ENCODE results near the gene ATP9B.

ATP9B gene

DNA sequence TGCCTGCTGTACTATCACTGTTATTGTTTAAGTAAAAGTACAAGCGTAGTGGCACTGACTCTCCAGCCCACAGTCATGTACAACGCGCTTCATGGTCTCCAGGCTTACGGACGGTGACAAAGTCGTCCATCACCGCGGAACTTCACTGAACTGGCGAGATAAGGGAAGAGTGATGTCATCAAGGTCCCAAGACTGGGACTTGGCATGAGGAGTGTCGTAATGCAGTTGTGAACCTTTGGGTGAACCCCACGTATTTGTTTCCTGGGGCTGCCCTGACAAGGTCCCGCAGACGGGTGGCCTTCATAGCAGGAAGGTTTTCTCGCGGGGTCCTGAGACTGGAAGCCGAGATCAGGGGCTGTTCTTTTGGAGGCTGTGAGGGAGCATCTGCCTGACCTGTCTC, 343.8 kb downstream of the ATP9B start:
- DNase-seq (ENCODE audit: low spot score) = no peak

DNA sequence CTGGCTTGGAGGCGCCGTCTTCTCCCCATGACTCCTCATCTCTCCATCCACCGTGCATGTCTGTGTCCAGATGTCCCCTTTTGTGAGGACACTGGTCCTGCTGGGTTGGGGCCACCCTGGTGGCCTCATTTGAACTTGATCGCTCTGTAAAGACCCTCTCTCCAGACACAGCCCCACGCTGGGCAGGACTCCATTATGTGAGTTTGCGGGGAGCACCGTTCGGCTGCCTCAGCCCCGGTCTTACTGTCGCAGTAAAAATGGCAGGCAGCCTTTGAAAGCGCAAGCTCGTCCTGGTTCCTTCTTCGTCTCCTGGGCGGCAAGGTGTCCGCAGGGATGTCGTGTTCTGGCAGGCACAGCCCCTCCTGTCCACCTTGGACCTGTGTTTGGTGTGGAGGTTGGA, 344.2 kb downstream of the ATP9B start:
- no peak for DNase-seq (ENCODE audit: low spot score)

- no peak for DNase-seq (ENCODE audit: low spot score)
These were observed 344.7 kb downstream of the ATP9B start for GRCh38 chr18:79413901-79414300.

DNA sequence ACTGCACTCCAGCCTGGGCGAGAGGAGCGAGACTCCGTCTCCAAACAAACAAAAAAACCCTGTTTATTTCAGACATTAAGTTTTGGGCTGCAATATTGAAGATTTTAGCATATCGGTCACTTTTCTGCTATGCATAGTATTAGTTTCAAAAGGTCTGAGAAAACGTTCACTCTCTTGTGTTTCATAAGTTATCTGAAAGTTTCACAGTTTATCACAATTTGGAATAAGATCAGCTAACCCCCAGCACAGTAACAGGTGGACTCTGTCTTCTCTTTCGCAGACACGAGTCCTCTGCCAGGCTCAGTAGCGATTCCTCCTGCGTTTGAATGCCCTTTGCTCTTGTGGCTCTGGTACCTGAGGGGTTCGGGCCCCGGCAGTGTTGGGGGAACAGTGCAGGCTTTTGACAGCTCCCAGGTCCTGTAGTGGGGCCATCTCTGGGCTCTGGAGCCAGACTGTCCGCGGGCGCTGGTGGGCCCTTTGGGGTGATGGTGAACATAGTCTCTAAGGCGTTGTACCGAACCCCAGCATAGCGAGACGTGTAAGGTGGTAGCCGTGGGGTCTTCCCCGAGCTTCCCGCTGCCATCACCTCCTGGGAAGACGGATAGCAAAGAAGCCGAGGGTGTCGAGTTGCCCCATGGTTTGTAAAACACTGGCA, 347.0 kb downstream of the ATP9B start:
- no peak for DNase-seq (ENCODE audit: low spot score)

DNA sequence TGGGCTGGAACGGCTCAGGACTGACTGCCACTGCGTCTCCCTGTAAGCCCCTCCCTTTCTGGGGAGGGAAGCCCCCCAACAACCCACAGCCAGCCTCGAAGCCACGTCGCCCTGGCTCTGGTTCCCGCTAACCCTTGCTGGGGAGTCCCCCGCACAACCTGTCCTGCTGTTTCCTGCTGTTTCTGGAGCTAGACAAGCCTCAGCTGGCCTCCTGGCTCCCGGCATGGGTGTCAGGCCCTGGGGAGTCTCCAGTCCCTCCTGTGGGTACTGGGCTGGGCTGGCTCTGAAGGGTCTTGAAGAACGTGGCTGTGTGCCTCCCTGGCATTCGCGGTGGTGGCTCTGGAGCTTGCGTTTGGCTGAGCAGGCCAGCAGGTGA, 347.5 kb downstream of the ATP9B start:
- no peak for DNase-seq (ENCODE audit: low spot score)

DNA sequence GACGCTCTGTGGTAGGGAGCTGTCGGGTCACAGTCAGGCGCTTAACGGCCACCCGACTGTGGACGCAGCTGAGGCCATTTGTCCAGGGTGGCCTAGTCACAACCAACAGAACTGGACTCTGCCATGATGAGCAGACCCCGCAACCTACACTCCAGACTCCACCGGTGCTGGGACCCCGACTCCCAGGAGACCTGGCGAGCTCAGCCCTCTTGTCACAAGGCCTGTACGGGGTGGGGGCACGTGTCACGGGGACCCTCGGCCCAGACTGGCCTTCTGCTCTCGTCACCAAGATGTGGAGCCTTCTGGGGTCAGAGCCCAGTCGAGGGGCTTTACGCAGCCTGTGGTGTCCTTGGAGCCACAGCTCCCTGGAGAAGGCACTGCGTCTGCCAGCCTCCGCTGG, 349.0 kb downstream of the ATP9B start:
- DNase-seq (ENCODE audit: low spot score) = no peak

GRCh38 chr18:79418642-79419041, 349.4 kb downstream of the ATP9B start:
- DNase-seq (ENCODE audit: low spot score) = no peak

GRCh38 chr18:79420033-79420745, 351.0 kb downstream of the ATP9B start:
- DNase-seq (ENCODE audit: low spot score) = no peak

DNA sequence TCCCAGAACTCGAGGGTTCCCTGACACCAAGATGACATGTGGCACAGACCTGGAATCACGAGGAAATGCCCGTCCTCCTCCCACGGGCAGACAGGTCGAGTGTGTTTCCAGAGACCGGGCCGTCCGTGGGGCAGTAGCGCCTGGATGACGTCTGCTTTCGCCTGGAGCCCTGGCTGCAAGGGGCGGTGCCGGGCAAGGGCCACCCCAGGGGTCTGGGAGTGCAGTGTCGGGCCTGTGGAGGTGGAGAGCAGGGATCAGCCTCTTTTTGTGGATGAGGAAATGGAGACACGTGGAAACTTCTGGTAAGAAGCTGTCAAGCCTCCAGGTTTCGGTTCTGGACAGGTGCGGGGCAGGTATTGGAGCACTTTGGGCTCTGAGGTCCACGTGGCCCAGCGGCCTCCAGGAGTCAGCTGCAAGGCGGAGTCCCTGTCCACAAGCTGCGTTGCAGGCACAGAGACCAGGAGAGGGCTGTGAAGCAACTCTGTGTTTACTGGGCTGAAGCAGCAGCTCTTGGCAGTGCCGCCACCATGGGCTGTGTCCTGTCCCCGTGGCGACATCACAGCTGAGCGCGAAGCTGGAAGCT, 352.2 kb downstream of the ATP9B start:
- no peak for DNase-seq (ENCODE audit: low spot score)

GRCh38 chr18:79422022-79422782, 353.0 kb downstream of the ATP9B start:
- no peak for DNase-seq (ENCODE audit: low spot score)

- no peak for DNase-seq (ENCODE audit: low spot score)
These were observed 353.6 kb downstream of the ATP9B start for GRCh38 chr18:79422783-79423165.

DNA sequence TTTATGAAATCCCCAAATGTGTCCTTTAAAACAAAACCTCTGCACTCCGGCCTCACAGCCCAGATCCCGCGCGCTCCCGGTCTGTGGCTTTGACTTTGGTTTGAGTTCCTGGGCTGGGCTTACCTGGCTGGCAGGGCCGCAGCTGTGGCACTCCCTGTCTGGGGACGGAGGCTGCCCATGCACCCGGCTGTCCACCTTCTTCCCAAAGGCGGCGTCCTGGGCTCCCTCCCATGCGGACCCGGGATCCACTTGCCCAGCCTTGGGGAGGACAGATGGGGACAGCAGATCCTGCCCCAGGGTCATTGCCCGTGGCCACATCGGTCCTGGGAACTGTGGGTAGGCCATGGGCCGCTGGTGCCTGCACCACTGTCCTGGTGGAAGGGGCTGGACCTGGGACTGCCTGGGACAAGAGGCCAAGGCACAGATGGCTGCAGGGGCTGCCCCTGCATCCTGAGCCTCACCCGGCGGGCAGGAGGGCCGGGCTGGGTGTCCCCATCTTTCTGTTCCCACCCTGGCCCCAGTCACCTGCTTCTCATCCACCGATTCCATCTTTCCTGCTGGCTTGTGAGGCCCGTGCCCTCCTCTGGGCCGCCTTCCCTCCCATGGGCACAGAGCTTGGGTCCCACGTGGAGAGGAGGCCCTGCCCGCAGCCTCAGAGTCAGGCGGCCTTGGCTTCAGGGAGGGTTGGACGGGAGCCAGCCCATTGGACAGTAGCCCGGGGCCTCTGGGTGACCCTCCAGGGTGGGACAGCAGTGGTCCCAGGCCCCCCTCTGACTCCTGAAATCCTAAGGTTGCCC, 354.2 kb downstream of the ATP9B start:
- no peak for DNase-seq (ENCODE audit: low spot score)

DNA sequence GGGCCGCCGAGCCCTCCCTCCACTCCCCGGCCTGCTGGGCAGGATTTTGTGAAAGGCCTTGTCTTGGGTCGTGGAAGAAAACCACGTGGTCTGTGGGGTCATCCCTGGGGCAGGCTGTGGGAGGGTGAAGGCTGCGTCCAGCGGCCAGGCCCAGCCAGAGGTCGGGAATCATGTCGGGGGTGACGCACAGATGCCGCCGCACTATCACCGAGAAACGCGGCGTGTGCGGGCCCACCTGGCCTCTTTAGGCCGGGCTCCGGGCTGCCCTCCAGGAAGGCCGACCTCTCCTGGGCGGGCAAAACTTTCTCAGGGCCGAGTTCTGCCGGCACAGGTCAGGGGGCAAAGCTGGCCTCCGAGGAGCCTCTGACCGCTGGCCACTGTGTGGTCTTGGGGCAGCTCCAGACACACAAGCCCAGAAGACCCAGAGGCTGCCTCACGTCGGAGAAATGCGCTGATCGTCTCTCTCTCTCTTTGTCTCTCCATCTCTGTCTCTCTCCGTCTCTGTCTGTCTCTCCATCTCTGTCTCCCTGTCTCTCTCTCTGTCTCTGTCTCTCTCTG, 354.9 kb downstream of the ATP9B start:
- DNase-seq (ENCODE audit: low spot score) = no peak

DNA sequence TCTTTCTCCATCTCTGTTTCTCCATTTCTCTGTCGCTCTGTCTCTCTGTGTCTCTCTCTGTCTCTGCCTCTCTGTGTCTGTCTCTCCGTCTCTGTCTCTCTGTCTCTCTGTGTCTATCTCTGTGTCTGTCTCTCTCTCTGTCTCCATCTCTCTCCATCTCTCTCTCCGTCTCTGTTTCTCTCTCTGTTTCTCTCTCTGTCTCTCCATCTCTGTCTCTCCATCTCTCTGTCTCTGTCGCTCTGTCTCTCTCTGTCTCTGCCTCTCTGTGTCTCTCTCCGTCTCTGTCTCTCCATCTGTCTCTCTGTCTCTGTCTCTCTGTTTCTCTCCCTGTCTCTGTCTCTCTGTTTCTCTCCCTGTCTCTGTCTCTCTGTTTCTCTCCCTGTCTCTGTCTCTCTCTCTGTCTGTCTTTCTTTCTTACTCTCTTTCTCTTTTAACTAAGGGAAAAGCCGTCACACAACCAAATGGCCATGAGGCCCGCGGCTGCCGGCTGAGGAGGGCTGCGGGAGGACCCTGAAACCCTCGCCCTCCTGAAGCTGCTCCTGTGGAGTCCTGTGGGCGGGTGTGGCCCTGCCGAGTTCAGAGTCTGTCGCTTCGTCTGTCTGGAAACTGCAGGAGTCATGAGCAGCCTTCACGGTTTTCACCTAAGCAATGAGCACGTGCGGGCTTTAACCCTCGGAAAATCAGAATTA, 355.8 kb downstream of the ATP9B start:
- DNase-seq (ENCODE audit: low spot score) = no peak

DNA sequence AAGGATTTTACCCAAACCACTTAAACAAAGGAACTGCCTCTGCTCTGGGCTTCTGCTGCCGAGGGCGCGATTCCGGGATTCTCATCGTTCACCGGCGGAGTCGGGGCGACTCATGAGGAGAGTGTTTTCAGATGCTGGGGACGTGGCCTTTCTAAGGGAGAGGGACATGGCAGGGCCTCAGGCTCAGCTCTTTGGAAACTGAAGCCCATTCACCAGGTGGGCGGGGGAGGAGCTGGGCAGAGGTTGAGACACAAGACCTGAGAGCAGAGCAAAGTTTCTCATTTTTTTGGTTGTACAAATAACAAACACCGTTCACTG, 356.3 kb downstream of the ATP9B start:
- no peak for DNase-seq (ENCODE audit: low spot score)

DNA sequence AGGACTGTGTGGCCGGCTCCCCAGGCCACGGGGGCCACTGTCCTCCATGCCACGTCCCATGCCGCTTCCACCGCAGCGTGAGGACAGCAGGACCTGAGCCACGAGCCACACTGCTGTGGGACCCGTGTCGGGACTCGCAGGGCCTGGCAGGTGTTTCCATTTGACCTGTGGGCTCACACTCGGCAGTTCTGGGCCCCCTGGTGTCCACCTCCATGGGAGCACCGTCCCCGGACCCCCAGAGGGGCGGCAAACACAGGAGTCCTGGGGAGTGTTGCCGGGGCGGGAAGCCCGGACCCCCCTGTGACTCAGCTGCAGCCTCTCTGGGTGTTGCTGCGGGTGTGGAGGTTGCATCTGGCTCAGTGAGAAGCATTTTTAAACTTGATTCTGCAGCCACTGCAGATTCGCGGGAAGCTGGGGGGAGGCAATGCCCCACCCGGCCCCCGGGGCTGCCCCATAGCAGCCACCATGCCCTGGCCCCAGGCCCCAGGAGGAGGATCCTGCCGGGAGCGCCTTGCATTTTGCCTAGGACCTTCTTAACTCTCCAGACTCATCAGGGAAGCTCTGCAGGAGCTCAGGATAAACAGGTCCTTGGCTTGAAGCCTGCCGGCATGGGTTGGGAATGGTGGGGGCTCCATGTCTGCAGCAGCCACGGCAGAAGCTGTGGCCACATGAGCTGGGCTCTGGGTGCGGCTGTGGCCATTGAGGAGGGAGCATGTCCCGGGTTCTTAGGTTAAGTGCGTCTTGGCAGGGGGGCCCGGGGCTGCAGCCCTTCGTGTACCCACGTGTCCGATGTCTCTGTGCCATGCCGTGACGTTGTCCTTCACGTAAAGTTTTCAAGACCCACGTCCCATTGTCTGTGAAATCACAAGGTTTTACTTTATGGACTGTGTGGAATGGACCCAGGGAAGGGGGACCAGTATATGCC, 357.4 kb downstream of the ATP9B start:
- no peak for DNase-seq (ENCODE audit: low spot score)

GRCh38 chr18:79427368-79428225, 358.4 kb downstream of the ATP9B start:
- no peak for DNase-seq (ENCODE audit: low spot score)

All from CD4-positive, alpha-beta T cell treated with Interleukin-2 at 100 ng/mL for 4 hours (primary cell).